IPS-18a (cell line): ENCODE results near the gene USP37.

Source experiments
- H3K27ac ChIP-seq: one replicate; pipeline ENCODE4 v1.5.1; 2013; ENCODE audit warnings: low read length
- H3K27me3 ChIP-seq: one replicate; pipeline ENCODE4 v1.6.1; 2013; ENCODE audit warnings: mild to moderate bottlenecking, low read length; ENCODE audit not compliant: control insufficient read depth, insufficient read depth
- H3K36me3 ChIP-seq: one replicate; pipeline ENCODE4 v1.6.1; 2013; ENCODE audit warnings: low read depth, low read length; ENCODE audit not compliant: control insufficient read depth
- H3K4me1 ChIP-seq: one replicate; pipeline ENCODE4 v1.6.1; 2013; ENCODE audit warnings: low read depth, low read length; ENCODE audit not compliant: control insufficient read depth
- H3K4me3 ChIP-seq: one replicate; pipeline ENCODE4 v1.5.1; 2013; ENCODE audit warnings: low read length
- H3K9ac ChIP-seq: one replicate; pipeline ENCODE4 v1.6.1; 2013; ENCODE audit warnings: mild to moderate bottlenecking, low read length, moderate library complexity
- H3K9me3 ChIP-seq: one replicate; pipeline ENCODE4 v1.6.1; 2013; ENCODE audit warnings: low read depth, low read length; ENCODE audit not compliant: control insufficient read depth

USP37 gene

DNA sequence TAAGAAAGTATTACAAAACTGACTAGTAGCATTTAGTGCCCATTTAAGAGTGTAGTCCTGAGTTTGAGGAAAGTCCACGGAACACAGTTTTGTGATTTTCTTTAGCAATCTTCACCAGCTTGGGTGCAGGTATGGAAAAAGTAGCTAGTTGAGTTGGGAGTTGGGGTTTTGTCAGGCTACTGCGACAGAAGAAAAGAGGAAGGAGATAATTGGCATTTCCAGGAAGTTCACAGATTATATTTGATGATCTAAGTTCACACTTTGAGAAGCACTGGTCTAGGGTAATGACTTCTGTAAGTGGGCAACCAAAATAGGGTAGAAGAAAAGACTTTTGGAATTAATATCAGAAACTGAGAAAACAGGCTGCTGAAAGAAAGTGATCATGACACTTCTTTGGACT lies 97.1 kb downstream of the USP37 start:
- no peaks in the 10 kb centered on the region for H3K9me3 ChIP-seq
- peaks cover 42% of the 10 kb centered on the region for H3K36me3 ChIP-seq
- H3K27me3 ChIP-seq, result no peaks in the 10 kb centered on the region
- no peaks in the 10 kb centered on the region for H3K4me1 ChIP-seq
- no peak overlapping the region for H3K9ac ChIP-seq
- H3K4me3 ChIP-seq, result no peak overlapping the region
- no peak overlapping the region for H3K27ac ChIP-seq

DNA sequence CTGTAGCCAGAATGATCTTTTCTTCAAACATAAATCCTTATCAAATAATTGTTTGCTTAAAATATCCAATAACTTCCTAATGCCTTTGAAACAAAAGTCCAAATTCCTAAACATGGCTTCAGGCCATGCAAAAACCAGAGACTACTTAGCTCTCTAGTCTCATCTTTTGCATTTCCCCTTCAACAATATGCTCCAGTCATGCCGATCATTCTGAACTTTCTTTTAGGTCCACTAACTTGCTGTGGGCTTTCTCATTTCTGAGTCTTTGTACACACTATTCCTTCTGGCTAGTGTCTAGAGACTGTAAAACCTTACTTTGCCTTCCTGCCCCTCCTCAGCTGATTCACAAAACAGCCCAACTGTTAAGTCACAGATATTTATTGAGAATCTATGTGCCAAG lies 97.7 kb downstream of the USP37 start:
- Histone ChIP-seq H3K4me3 (no peak overlapping the region), H3K9ac (no peak overlapping the region), H3K27me3 (no peaks in the 10 kb centered on the region), H3K9me3 (no peaks in the 10 kb centered on the region), H3K27ac (no peak overlapping the region), H3K36me3 (peaks cover 41% of the 10 kb centered on the region), H3K4me1 (no peaks in the 10 kb centered on the region)

- H3K27me3 ChIP-seq, result no peaks in the 10 kb centered on the region
- no peak overlapping the region for H3K27ac ChIP-seq
- peaks cover 26% of the 10 kb centered on the region for H3K36me3 ChIP-seq
- H3K4me1 ChIP-seq, result no peaks in the 10 kb centered on the region
- no peaks in the 10 kb centered on the region for H3K9me3 ChIP-seq
- H3K4me3 ChIP-seq, result no peak overlapping the region
- H3K9ac ChIP-seq, result no peak overlapping the region
Observed at GRCh38 chr2:218465987-218466633, 102.0 kb downstream of the USP37 start.

- H3K9me3 ChIP-seq, result no peaks in the 10 kb centered on the region
- H3K27me3 ChIP-seq, result no peaks in the 10 kb centered on the region
- H3K9ac ChIP-seq, result no peak overlapping the region
- no peak overlapping the region for H3K27ac ChIP-seq
- no peak overlapping the region for H3K4me3 ChIP-seq
- H3K4me1 ChIP-seq, result no peaks in the 10 kb centered on the region
- peaks cover 43% of the 10 kb centered on the region for H3K36me3 ChIP-seq
Observed at GRCh38 chr2:218458598-218458997, 109.6 kb downstream of the USP37 start.

DNA sequence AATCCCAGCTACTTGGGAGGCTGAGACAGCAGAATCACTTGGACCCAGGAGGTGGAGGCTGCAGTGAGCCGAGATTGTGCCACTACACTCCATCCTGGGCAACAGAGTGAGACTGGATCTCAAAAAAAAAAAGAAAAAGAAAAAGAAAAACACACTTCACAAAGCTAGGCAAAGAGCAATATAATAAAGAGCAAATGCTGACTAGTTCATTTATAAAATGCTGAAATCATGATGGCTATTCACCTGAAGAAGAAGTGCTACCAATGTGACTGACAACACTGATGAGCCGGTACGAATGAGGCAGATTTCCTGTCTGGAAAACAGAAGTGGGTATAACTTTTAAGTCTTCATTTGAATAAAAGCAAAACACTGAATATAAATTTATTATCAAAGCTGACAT lies 111.3 kb downstream of the USP37 start:
- Histone ChIP-seq H3K36me3 (peaks cover 38% of the 10 kb centered on the region), H3K27me3 (no peaks in the 10 kb centered on the region), H3K4me3 (no peak overlapping the region), H3K9ac (no peak overlapping the region), H3K4me1 (peaks cover 2% of the 10 kb centered on the region), H3K27ac (no peak overlapping the region), H3K9me3 (no peaks in the 10 kb centered on the region)

DNA sequence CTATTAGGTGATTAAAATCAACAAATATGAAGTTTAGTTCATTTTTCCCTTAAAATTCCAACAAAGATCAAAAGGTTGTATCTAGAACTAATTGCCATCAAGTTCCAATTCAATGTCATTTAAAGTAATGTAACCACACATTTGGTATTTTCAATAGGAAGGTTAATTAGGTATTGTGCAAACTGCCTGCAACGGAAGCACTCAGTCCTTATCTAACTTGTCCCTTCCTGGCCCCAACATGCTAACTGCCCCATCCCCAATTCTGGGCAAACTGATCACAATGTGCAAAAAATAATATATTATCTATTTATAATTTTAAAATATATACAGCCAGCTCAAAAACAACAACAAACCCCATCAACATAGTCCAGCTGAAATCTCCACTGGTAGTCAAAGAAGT lies 116.1 kb downstream of the USP37 start:
- H3K9me3 ChIP-seq, result no peaks in the 10 kb centered on the region
- H3K27me3 ChIP-seq, result no peaks in the 10 kb centered on the region
- H3K4me3 ChIP-seq, result no peak overlapping the region
- peaks cover 48% of the 10 kb centered on the region for H3K36me3 ChIP-seq
- H3K27ac ChIP-seq, result no peak overlapping the region
- H3K9ac ChIP-seq, result no peak overlapping the region
- peaks cover 14% of the 10 kb centered on the region for H3K4me1 ChIP-seq

DNA sequence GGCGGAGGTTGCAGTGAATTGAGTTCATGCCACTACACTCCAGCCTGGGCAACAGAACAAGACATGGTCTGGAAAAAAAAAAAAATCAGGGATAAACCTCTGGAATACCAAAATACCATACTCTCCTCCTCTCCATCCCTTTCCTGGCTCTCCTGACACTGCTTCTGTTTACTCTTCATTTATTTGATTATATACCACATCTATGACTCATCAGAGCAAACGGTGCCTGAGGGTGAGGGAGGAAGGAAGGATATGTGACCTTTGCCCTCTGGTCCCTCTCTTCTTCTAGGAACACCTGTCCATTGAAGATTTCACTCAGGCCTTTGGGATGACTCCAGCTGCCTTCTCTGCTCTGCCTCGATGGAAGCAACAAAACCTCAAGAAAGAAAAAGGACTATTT lies 119.2 kb downstream of the USP37 start:
- no peak overlapping the region for H3K4me3 ChIP-seq
- H3K27me3 ChIP-seq, result no peaks in the 10 kb centered on the region
- no peaks in the 10 kb centered on the region for H3K9me3 ChIP-seq
- H3K36me3 ChIP-seq, result peaks cover 27% of the 10 kb centered on the region
- no peak overlapping the region for H3K9ac ChIP-seq
- H3K4me1 ChIP-seq, result peaks cover 14% of the 10 kb centered on the region
- H3K27ac ChIP-seq, result no peak overlapping the region

GRCh38 chr2:218447072-218447471 lies 121.1 kb downstream of the USP37 start:
- Histone ChIP-seq H3K27ac (no peak overlapping the region), H3K9ac (no peak overlapping the region), H3K9me3 (no peaks in the 10 kb centered on the region), H3K27me3 (no peaks in the 10 kb centered on the region), H3K4me3 (no peak overlapping the region), H3K36me3 (peaks cover 21% of the 10 kb centered on the region), H3K4me1 (peaks cover 14% of the 10 kb centered on the region)

- Histone ChIP-seq H3K27ac (no peak overlapping the region), H3K4me3 (no peak overlapping the region), H3K9me3 (no peaks in the 10 kb centered on the region), H3K27me3 (no peaks in the 10 kb centered on the region), H3K4me1 (peaks cover 9% of the 10 kb centered on the region), H3K36me3 (peaks cover 21% of the 10 kb centered on the region), H3K9ac (no peak overlapping the region)
Observed at GRCh38 chr2:218446547-218446946, 121.6 kb downstream of the USP37 start.

DNA sequence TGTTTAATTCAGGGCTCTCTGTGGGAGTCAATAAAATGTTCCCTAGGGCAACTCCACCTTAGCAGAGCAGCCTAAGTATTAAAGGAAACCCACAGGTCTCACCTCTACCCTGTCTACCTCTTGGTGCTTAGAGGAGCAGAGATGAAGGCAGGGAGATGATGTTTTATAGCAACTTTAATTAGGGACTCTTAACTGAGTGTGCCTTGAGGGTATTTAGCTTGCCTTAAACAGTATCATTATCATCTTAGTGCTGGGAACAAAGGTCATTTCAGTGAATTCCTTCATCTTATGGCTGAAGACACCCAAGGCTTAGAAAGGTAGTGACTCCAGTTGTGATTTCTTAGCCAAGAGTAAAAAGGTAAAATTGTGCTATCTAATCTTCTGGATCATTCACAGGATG lies 122.5 kb downstream of the USP37 start:
- H3K4me1 ChIP-seq, result peaks cover 1% of the 10 kb centered on the region
- no peak overlapping the region for H3K27ac ChIP-seq
- no peaks in the 10 kb centered on the region for H3K27me3 ChIP-seq
- H3K9ac ChIP-seq, result no peak overlapping the region
- peaks cover 19% of the 10 kb centered on the region for H3K36me3 ChIP-seq
- H3K4me3 ChIP-seq, result no peak overlapping the region
- H3K9me3 ChIP-seq, result no peaks in the 10 kb centered on the region

DNA sequence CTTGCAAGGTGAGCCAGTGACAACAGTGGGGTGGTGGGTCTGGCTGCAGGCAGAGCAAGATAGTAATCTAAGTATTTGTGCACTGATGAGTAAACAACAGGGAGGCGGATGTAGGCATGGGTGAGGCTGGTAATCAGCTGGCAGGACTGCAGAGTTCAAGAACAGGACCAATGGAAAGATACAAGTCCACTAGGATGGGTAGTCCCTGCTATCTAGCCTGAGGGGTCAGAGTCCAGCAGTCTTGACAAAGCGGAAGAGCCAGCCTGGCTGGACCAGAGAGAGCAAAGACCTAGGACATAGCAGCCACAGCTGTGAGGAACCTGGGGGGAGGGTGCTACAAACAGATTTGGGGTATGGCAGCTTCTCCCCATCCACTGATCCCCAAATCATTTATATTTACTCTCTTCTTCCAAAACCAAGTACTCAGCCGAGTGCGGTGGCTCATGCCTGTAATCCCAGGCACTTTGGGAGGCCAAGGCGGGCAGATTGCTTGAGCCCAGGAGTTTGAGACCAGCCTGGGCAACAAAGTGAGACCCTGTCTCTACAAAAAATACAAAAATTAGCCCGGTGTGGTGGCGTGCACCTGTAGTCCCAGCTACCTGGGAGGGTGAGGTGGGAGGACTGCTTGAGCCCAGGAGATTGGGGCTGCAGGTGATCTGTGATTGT lies 123.3 kb downstream of the USP37 start:
- Histone ChIP-seq H3K36me3 (peaks cover 12% of the 10 kb centered on the region), H3K9ac (no peak overlapping the region), H3K27ac (no peak overlapping the region), H3K4me3 (no peak overlapping the region), H3K27me3 (no peaks in the 10 kb centered on the region), H3K4me1 (no peaks in the 10 kb centered on the region), H3K9me3 (no peaks in the 10 kb centered on the region)

DNA sequence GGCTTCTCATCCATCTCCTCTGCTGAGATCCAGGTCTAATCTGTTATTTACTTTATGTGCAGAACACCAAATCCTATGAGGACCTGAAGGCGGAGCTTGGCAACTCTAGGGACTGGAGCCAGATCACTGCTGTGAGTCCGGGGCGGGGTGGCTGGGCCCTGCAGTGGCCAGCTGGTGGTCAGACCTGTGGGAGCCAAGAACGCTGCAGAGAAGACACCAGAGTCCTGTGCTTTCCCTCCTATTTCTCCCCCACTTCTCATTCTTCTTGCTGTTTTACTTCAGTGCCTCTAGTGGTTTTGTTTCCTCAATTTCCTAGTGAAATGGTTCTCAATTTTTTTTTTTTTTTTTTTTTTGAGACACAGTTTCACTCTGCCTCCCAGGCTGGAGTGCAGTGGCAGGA lies 129.6 kb downstream of the USP37 start:
- Histone ChIP-seq H3K9ac (no peak overlapping the region), H3K4me1 (no peaks in the 10 kb centered on the region), H3K4me3 (no peak overlapping the region), H3K9me3 (no peaks in the 10 kb centered on the region), H3K36me3 (no peaks in the 10 kb centered on the region), H3K27ac (no peak overlapping the region), H3K27me3 (no peaks in the 10 kb centered on the region)
